ENCODE measurements around the gene SOBP. TPM values are rescaled to one million over a fixed set of nuclear protein-coding genes. Genes with fewer than 3 reads are reported as not detected.
A peak's percentile ranks its signal among the peaks of the same experiment; 100 is the strongest.
"Not testable (repeated sequence)": the region's sequence is repeated elsewhere in the genome, so short reads cannot be mapped to it uniquely, and the experiment has no call there.

The SOBP gene
- total RNA-seq, 1 donor from 2014 or later = 15.6 TPM

- intact Hi-C loops (cut with DNase I); ATAC-seq (ENCODE audit: poor library complexity); DNase-seq: not testable (repeated sequence)
Measured at GRCh38 chr6:107475826-107476225, 14.1 kb upstream of the SOBP start.

GRCh38 chr6:107479089-107479690 is 10.7 kb upstream of the SOBP start:
- no peak for ATAC-seq (ENCODE audit: poor library complexity)
- intact Hi-C loops (cut with DNase I) = no loop called here
- no peak for DNase-seq

GRCh38 chr6:107485157-107485556 is 4.8 kb upstream of the SOBP start:
- ATAC-seq (ENCODE audit: poor library complexity) (no peak), DNase-seq (no peak)
- intact Hi-C loops (cut with DNase I) = no loop called here

- DNase-seq (no peak), ATAC-seq (ENCODE audit: poor library complexity) (no peak)
- intact Hi-C loops (cut with DNase I) = no loop called here
Measured at GRCh38 chr6:107488174-107488874, 1.6 kb upstream of the SOBP start.

GRCh38 chr6:107488875-107489635 is 862 bp upstream of the SOBP start:
- DNase-seq (peak; percentile 65), ATAC-seq (ENCODE audit: poor library complexity) (peak; percentile 21)
- intact Hi-C loops (cut with DNase I) = no loop called here

GRCh38 chr6:107490566-107491137 is 735 bp downstream of the SOBP start:
- intact Hi-C loops (cut with DNase I) = loop anchor here (10.0 kb wide), 1 partner anchor 164 kb away; no protein-coding TSS in a partner anchor
- ATAC-seq (ENCODE audit: poor library complexity) (no peak), DNase-seq (no peak)

- DNase-seq (peak; percentile 87), ATAC-seq (ENCODE audit: poor library complexity) (peak; percentile 68)
- intact Hi-C loops (cut with DNase I) = loop anchor here (10.0 kb wide), 1 partner anchor 164 kb away; no protein-coding TSS in a partner anchor
Measured at GRCh38 chr6:107491138-107491609, 1.3 kb downstream of the SOBP start.

- peak; percentile 57 for ATAC-seq (ENCODE audit: poor library complexity)
- intact Hi-C loops (cut with DNase I) = loop anchor here (10.0 kb wide), 1 partner anchor 163 kb away; no protein-coding TSS in a partner anchor
- peak; percentile 80 for DNase-seq
Measured at GRCh38 chr6:107491760-107492660, 2.1 kb downstream of the SOBP start.

- intact Hi-C loops (cut with DNase I) = loop anchor here (10.0 kb wide), 1 partner anchor 161 kb away; no protein-coding TSS in a partner anchor
- ATAC-seq (ENCODE audit: poor library complexity) = peak; percentile 34
- no peak for DNase-seq
Measured at GRCh38 chr6:107493158-107494057, 3.5 kb downstream of the SOBP start.

GRCh38 chr6:107495196-107495643 is 5.3 kb downstream of the SOBP start:
- DNase-seq = peak; percentile 46
- no peak for ATAC-seq (ENCODE audit: poor library complexity)
- intact Hi-C loops (cut with DNase I) = loop anchor here (10.0 kb wide), 1 partner anchor 160 kb away; no protein-coding TSS in a partner anchor

- intact Hi-C loops (cut with DNase I) = loop anchor here (10.0 kb wide), 1 partner anchor 159 kb away; no protein-coding TSS in a partner anchor
- no peak for ATAC-seq (ENCODE audit: poor library complexity)
Measured at GRCh38 chr6:107495971-107496370, 6.1 kb downstream of the SOBP start.

GRCh38 chr6:107496892-107497684 is 7.2 kb downstream of the SOBP start:
- no peak for ATAC-seq (ENCODE audit: poor library complexity)
- no peak for DNase-seq
- intact Hi-C loops (cut with DNase I) = loop anchor here (10.0 kb wide), 1 partner anchor 158 kb away; no protein-coding TSS in a partner anchor

More at GRCh38 chr6:107495971-107496370, 6.1 kb downstream of the SOBP start:
- no peak for DNase-seq

- ATAC-seq (ENCODE audit: poor library complexity) (no peak), DNase-seq (no peak)
- intact Hi-C loops (cut with DNase I) = no loop called here
Measured at GRCh38 chr6:107504270-107505026, 14.5 kb downstream of the SOBP start.

GRCh38 chr6:107506145-107506544 is 16.2 kb downstream of the SOBP start:
- ATAC-seq (ENCODE audit: poor library complexity) = no peak
- DNase-seq = no peak
- intact Hi-C loops (cut with DNase I) = no loop called here

GRCh38 chr6:107509506-107509905 is 19.6 kb downstream of the SOBP start:
- no peak for DNase-seq
- intact Hi-C loops (cut with DNase I) = no loop called here
- ATAC-seq (ENCODE audit: poor library complexity) = no peak
